HepG2 (cell line): Measurements from ENCODE around the gene SAPCD1. TPM values are rescaled to one million over a fixed set of nuclear protein-coding genes. Genes with fewer than 3 reads are reported as not detected.

Source experiments
- CENPX ChIP-seq: sonication (generic); formaldehyde crosslinking; IDR thresholded peaks from 2 replicates; pipeline ENCODE4 v1.9.0; 2021; ENCODE audit warnings: mild to moderate bottlenecking, missing genetic modification reagents, moderate library complexity
- CSRNP2 ChIP-seq: sonication (generic); formaldehyde crosslinking; conservative IDR thresholded peaks from 2 replicates; pipeline ENCODE4 v1.8.0; 2022; ENCODE audit warnings: low read depth, missing genetic modification reagents
- REXO4 ChIP-seq: sonication (generic); formaldehyde crosslinking; IDR thresholded peaks from 2 replicates; pipeline ENCODE4 v1.8.0; 2022; ENCODE audit warnings: missing genetic modification reagents, mild to moderate bottlenecking, borderline replicate concordance
- SIN3A ChIP-seq: IDR thresholded peaks from 2 replicates; pipeline ENCODE4 v1.6.1; 2011; ENCODE audit warnings: low read depth, mild to moderate bottlenecking, control low read depth, low read length, borderline replicate concordance
- ZBTB49 ChIP-seq: sonication (generic); formaldehyde crosslinking; IDR thresholded peaks from 2 replicates; pipeline ENCODE4 v1.4.0; 2020; ENCODE audit warnings: missing genetic modification reagents, borderline replicate concordance
- ZNF292 ChIP-seq: sonication (generic); formaldehyde crosslinking; IDR thresholded peaks from 2 replicates; pipeline ENCODE4 v1.8.1; 2022; ENCODE audit warnings: mild to moderate bottlenecking, low read depth, missing genetic modification reagents, borderline replicate concordance
- ZNF619 ChIP-seq: sonication (generic); formaldehyde crosslinking; IDR thresholded peaks from 2 replicates; pipeline ENCODE4 v1.4.0; 2020; ENCODE audit warnings: mild to moderate bottlenecking, missing genetic modification reagents
- polyA plus RNA-seq, 8 experiments: library from polyadenylated mRNA; depleted of rRNA in 3 of 8; stranded (reverse) in 7 of 8; unstranded in 1 of 8; fragments of >200 nt; fragmentation: Illumina TruSeq in 4 of 8; extraction: Trizol in 4 of 8; gene quantifications; 2 replicates each; pipeline versions ENCODE4 v1.2.1 to v1.2.3, GENCODE V29; 2011 to 2016; ENCODE audit warnings: low read depth in 4 of 8, missing spikeins in 1 of 8, mixed read lengths in 1 of 8; ENCODE audit not compliant: insufficient read depth in 1 of 8
- total RNA-seq, 5 experiments: library from RNA; depleted of rRNA; stranded (reverse); fragments of >200 nt; fragmentation: Illumina TruSeq; extraction: Trizol; gene quantifications; 2 replicates each; pipeline ENCODE4 v1.2.3, GENCODE V29; 2016; ENCODE audit warnings: low read depth in 1 of 5

Gene SAPCD1
- total and polyA plus RNA-seq, 2 of the 13 experiments (the other 11 are each of a cell fraction or from before 2014, with no cell fraction given) = 2.5 to 3.9 TPM

- TF ChIP-seq CENPX (CRISPR knock-in tag) (no peak), ZNF292 (no peak), SIN3A (no peak), ZBTB49 (no peak), REXO4 (CRISPR knock-in tag) (no peak), ZNF619 (no peak), CSRNP2 (no peak)
These were observed 31.9 kb downstream of the SAPCD1 start (continued) for GRCh38 chr6:31794294-31794865.
